PFSK-1 (cell line): ENCODE results near the gene MIPEP.

Source experiments
- FOXP2 ChIP-seq: optimal IDR thresholded peaks from 2 replicates; pipeline ENCODE3; 2011; ENCODE audit warnings: borderline replicate concordance, control low read depth, inconsistent platforms; ENCODE audit not compliant: insufficient read depth; ENCODE audit errors: extremely low read length, extremely low read depth
- SIN3A ChIP-seq: IDR thresholded peaks from 2 replicates; pipeline ENCODE4 v1.6.1; 2012; ENCODE audit warnings: mild to moderate bottlenecking, low read length, moderate library complexity, borderline replicate concordance; ENCODE audit not compliant: insufficient read depth
- TAF1 ChIP-seq: IDR thresholded peaks from 2 replicates; pipeline ENCODE4 v1.6.1; 2012; ENCODE audit warnings: low read length, control low read depth, borderline replicate concordance; ENCODE audit not compliant: insufficient read depth

DNA sequence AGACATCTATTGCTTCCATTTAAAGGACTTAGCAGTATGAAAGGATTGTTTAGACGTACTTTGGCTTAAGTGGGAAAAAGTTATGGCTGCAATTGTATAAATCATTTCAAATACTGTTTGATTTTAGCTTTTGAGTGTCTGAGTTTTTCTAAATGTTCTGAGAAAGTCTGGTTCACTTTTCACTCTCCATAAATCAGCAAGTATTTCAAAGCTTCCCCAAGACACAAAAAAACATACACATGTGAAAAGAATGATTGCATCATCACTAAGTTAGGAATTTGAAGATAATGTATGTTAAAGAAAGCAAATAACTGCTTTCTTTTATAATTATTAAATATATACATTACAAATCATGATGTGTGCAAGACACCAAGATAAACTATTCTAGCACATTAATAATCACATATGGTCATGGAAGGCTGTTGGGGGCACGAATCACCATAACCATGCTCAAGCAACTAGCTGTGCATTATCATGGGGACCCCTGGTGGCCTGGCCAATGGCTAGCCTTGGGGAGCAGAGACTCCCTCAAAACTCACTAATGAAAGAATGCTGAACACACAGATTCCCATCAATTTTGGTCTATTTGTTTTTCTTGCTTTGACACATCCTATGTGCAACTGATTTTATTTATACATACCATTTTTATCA, 111.1 kb downstream of the MIPEP start:
- no peak for TF ChIP-seq SIN3A
- TF ChIP-seq TAF1: no peak
- TF ChIP-seq FOXP2: no peak
